Esophagus muscularis mucosa (tissue), 4 donors: ENCODE measurements around the gene PLXNA4. TPM values are rescaled to one million over a fixed set of nuclear protein-coding genes. Genes with fewer than 3 reads are reported as not detected.

Experiments used
- DNase-seq: peaks from one replicate; pipeline ENCODE4 v3.0.0-alpha.2; 2017; ENCODE audit errors: extremely low spot score
- H3K27ac ChIP-seq, 4 donors: fragments of 200-600 bp; sonication (generic); replicated peaks in 1 of 4; 1 replicate in 3 of 4; 2 replicates in 1 of 4; pipeline ENCODE4 v1.5.1; 2016 to 2019; ENCODE audit warnings: mild to moderate bottlenecking in 1 of 4
- H3K27me3 ChIP-seq, 4 donors: fragments of 200-600 bp; sonication (generic); one replicate each; pipeline versions ENCODE4 v1.5.1 to v1.6.0; 2016 to 2019
- H3K36me3 ChIP-seq, 4 donors: fragments of 200-600 bp; sonication (generic); one replicate each; pipeline ENCODE4 v1.5.1; 2016 to 2019
- H3K4me1 ChIP-seq, 4 donors: fragments of 200-600 bp; sonication (generic); one replicate each; pipeline ENCODE4 v1.5.1; 2016 to 2019
- H3K4me3 ChIP-seq, 4 donors: fragments of 200-600 bp; sonication (generic); 1 replicate in 2 of 4; 2 replicates in 2 of 4; pipeline ENCODE4 v1.5.1; 2016 to 2019; ENCODE audit warnings: mild to moderate bottlenecking in 4 of 4, moderate library complexity in 1 of 4
- H3K9me3 ChIP-seq, 4 donors: fragments of 200-600 bp; sonication (generic); 1 replicate in 3 of 4; 2 replicates in 1 of 4; pipeline ENCODE4 v1.5.1; 2016 to 2019
- CTCF ChIP-seq, 3 experiments: fragments of 200-600 bp in 2 of 3; fragments of 450-650 bp in 1 of 3; sonication (generic) in 2 of 3; IDR thresholded peaks; one replicate each; pipeline ENCODE4 v1.5.1; 2017 to 2019; ENCODE audit warnings: antibody characterized with exemption in 3 of 3, mild to moderate bottlenecking in 2 of 3, moderate library complexity in 1 of 3
- EP300 ChIP-seq: sonication (generic); formaldehyde crosslinking; IDR thresholded peaks from one replicate; pipeline ENCODE4 v1.6.1; 2017; ENCODE audit warnings: antibody characterized with exemption
- POLR2A ChIP-seq: fragments of 450-650 bp; IDR thresholded peaks from one replicate; pipeline ENCODE4 v1.6.1; 2017; ENCODE audit warnings: antibody characterized with exemption, moderate library complexity, mild to moderate bottlenecking, low read depth
- POLR2AphosphoS5 ChIP-seq, 2 donors: sonication (generic); formaldehyde crosslinking; IDR thresholded peaks; one replicate each; pipeline ENCODE4 v1.6.1; 2017; ENCODE audit warnings: antibody characterized with exemption in 2 of 2
- WGBS: methylation state at CpG from one replicate; pipeline ENCODE4 v1.1.5; 2018; 5-methylcytosine and 5-hydroxymethylcytosine counted together
- intact Hi-C: fragments of 100-400 bp; cut with DNase I; formaldehyde crosslinking; loops from one replicate; pipeline ENCODE4 v1.15.1; 2023
- total RNA-seq, 4 donors: library from RNA; depleted of rRNA; stranded (reverse); fragments of >200 nt; gene quantifications; one replicate each; pipeline versions ENCODE4 v1.1.0 to v1.2.1, GENCODE V29; 2016

The PLXNA4 gene
- total RNA-seq, 4 donors from 2014 or later = 5.0 to 9.5 (median 6.6) TPM

GRCh38 chr7:132571970-132572369 is 4.3 kb downstream of the PLXNA4 start:
- Histone ChIP-seq H3K27ac (no peak overlapping the region), H3K4me3 (no peak overlapping the region), H3K9me3 (no peaks in the 10 kb centered on the region), H3K27me3 (peaks cover 0 to 42% (median 4%) of the 10 kb centered on the region in 4 donors), H3K4me1 (peaks cover 24 to 52% (median 39%) of the 10 kb centered on the region in 4 donors), H3K36me3 (peaks cover 0 to 5% (median 0%) of the 10 kb centered on the region in 4 donors)
- TF ChIP-seq POLR2A = no peak
- TF ChIP-seq EP300 = no peak
- no peak for TF ChIP-seq POLR2AphosphoS5 (IDR thresholded peaks at IDR 0.05)
- TF ChIP-seq CTCF (IDR thresholded peaks at IDR 0.05) = no peak
- 87% methylated on average over 2 of the region's 2 CpGs for WGBS
- DNase-seq = no peak
- intact Hi-C loops = no loop called here

- Histone ChIP-seq H3K4me3 (no peak overlapping the region), H3K9me3 (no peaks in the 10 kb centered on the region), H3K27me3 (peaks cover 0 to 27% (median 4%) of the 10 kb centered on the region in 4 donors), H3K36me3 (peaks cover 0 to 5% (median 0%) of the 10 kb centered on the region in 4 donors), H3K4me1 (peaks cover 18 to 36% (median 23%) of the 10 kb centered on the region in 4 donors), H3K27ac (no peak overlapping the region)
- intact Hi-C loops = no loop called here
- WGBS = 65% methylated on average over 9 of the region's 9 CpGs
- TF ChIP-seq POLR2A (no peak), EP300 (no peak), POLR2AphosphoS5 (IDR thresholded peaks at IDR 0.05) (no peak), CTCF (IDR thresholded peaks at IDR 0.05) (no peak)
- no peak for DNase-seq
Observed at GRCh38 chr7:132569884-132570614, 6.2 kb downstream of the PLXNA4 start.

GRCh38 chr7:132568962-132569361 is 7.3 kb downstream of the PLXNA4 start:
- H3K36me3 ChIP-seq = peaks cover 0 to 5% (median 0%) of the 10 kb centered on the region in 4 donors
- no peaks in the 10 kb centered on the region for H3K9me3 ChIP-seq
- intact Hi-C loops = no loop called here
- peaks cover 0 to 21% (median under 1%) of the 10 kb centered on the region in 4 donors for H3K27me3 ChIP-seq
- 92% methylated on average over 2 of the region's 2 CpGs for WGBS
- H3K4me1 ChIP-seq = peaks cover 9 to 25% (median 12%) of the 10 kb centered on the region in 4 donors
- no peak overlapping the region for H3K4me3 ChIP-seq
- no peak for DNase-seq
- no peak for TF ChIP-seq POLR2AphosphoS5 (IDR thresholded peaks at IDR 0.05)
- TF ChIP-seq EP300 = no peak
- no peak for TF ChIP-seq CTCF (IDR thresholded peaks at IDR 0.05)
- TF ChIP-seq POLR2A = no peak
- H3K27ac ChIP-seq = no peak overlapping the region

GRCh38 chr7:132565885-132566284 is 10.4 kb downstream of the PLXNA4 start:
- intact Hi-C loops = no loop called here
- no peak for DNase-seq
- H3K36me3 ChIP-seq = peaks cover 0 to 5% (median 0%) of the 10 kb centered on the region in 4 donors
- H3K9me3 ChIP-seq = no peaks in the 10 kb centered on the region
- H3K4me3 ChIP-seq = no peak overlapping the region
- TF ChIP-seq POLR2A = no peak
- 90% methylated on average over 5 of the region's 5 CpGs for WGBS
- no peak overlapping the region for H3K27ac ChIP-seq
- peaks cover 0 to 4% (median 0%) of the 10 kb centered on the region in 4 donors for H3K27me3 ChIP-seq
- H3K4me1 ChIP-seq = peaks cover 0 to 6% (median 0%) of the 10 kb centered on the region in 4 donors

- TF ChIP-seq POLR2A = no peak
- no peak for TF ChIP-seq EP300
- no peak for TF ChIP-seq POLR2AphosphoS5 (IDR thresholded peaks at IDR 0.05)
- no peak for TF ChIP-seq CTCF (IDR thresholded peaks at IDR 0.05)
- no peak overlapping the region for H3K4me3 ChIP-seq
- intact Hi-C loops = no loop called here
- H3K27me3 ChIP-seq = peaks cover 0 to 3% (median 0%) of the 10 kb centered on the region in 4 donors
- H3K27ac ChIP-seq = no peak overlapping the region
- DNase-seq = no peak
- WGBS = 90% methylated on average over 5 of the region's 5 CpGs
- H3K4me1 ChIP-seq = peaks cover 0 to 3% (median 0%) of the 10 kb centered on the region in 4 donors
- no peaks in the 10 kb centered on the region for H3K9me3 ChIP-seq
- peaks cover 0 to under 1% (median 0%) of the 10 kb centered on the region in 4 donors for H3K36me3 ChIP-seq
Observed at GRCh38 chr7:132565441-132565840, 10.8 kb downstream of the PLXNA4 start.
